ENCODE measurements around the gene YY1. TPM values are rescaled to one million over a fixed set of nuclear protein-coding genes. Genes with fewer than 3 reads are reported as not detected.

The YY1 gene
- polyA plus RNA-seq, 2 of the 4 experiments (the other 2 are of a cell fraction) = 58.4 to 65.8 TPM

DNA sequence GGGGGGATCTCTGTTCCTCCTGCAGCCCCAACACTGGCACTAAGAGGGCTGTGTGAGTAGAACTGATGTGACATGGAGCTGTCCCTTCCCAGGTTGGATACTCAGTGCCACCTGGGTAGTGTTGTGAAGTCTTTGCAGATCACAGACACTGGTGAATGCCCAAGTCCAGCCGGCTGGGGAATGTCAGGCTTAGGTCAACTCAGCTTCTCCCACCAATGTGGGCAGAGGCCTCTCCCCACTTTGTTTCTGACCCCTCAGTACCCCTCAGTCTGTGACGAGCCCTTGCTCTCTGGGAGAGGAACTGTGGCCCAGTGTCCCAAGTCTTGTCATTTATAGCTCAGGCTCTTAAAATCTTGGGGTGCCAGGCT lies 56.0 kb downstream of the YY1 start:
- POLR2A ChIA-PET = no interaction called here
- no peak for ATAC-seq
- WGBS (ENCODE audit: missing lambda C conversion rate) = 83% methylated on average over 2 of the region's 2 CpGs

GRCh38 chr14:100295376-100296105 lies 56.6 kb downstream of the YY1 start:
- DNase-seq (ENCODE audit: low read depth in 1 of 2, low spot score in 1 of 2) (no peak), ATAC-seq (no peak), FAIRE-seq (no peak)
- POLR2A ChIA-PET = no interaction called here
- H3K9me3 ChIP-seq = no peaks in the 10 kb centered on the region
- H3K4me3 ChIP-seq = no peak overlapping the region
- WGBS (ENCODE audit: missing lambda C conversion rate) = 85% methylated on average over 16 of the region's 16 CpGs
- H3K4me2 ChIP-seq = no peak overlapping the region
- CTCF ChIA-PET = interaction anchor here (0.8 to 12.3 kb wide), 4 partner anchors 11 to 350 kb away, joined by 3 to 114 read pairs (median 6); no protein-coding TSS in a partner anchor
- no peaks in the 10 kb centered on the region for H3K4me1 ChIP-seq
- no peak overlapping the region for H3K27ac ChIP-seq
- TF ChIP-seq, protein P1, sequence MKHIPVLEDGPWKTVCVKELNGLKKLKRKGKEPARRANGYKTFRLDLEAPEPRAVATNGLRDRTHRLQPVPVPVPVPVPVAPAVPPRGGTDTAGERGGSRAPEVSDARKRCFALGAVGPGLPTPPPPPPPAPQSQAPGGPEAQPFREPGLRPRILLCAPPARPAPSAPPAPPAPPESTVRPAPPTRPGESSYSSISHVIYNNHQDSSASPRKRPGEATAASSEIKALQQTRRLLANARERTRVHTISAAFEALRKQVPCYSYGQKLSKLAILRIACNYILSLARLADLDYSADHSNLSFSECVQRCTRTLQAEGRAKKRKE (CRISPR knock-in tag; IDR thresholded peaks at IDR 0.05; ENCODE audit: low read depth) = no peak
- TF ChIP-seq NFE2L2 (conservative IDR thresholded peaks at IDR 0.05; ENCODE audit: low read length) = no peak
- TF ChIP-seq CBX2 (IDR thresholded peaks at IDR 0.05; ENCODE audit: borderline replicate concordance, low read depth) = no peak
- TF ChIP-seq HMGXB4 (CRISPR knock-in tag; IDR thresholded peaks at IDR 0.05; ENCODE audit: borderline replicate concordance) = no peak
- no peak for TF ChIP-seq HOXA7 (CRISPR knock-in tag; IDR thresholded peaks at IDR 0.05)
- TF ChIP-seq PHF8 (IDR thresholded peaks at IDR 0.05; ENCODE audit: borderline replicate concordance, low read depth) = no peak
- TF ChIP-seq GATA3 (IDR thresholded peaks at IDR 0.05; ENCODE audit: borderline replicate concordance) = no peak
- TF ChIP-seq, protein P2, sequence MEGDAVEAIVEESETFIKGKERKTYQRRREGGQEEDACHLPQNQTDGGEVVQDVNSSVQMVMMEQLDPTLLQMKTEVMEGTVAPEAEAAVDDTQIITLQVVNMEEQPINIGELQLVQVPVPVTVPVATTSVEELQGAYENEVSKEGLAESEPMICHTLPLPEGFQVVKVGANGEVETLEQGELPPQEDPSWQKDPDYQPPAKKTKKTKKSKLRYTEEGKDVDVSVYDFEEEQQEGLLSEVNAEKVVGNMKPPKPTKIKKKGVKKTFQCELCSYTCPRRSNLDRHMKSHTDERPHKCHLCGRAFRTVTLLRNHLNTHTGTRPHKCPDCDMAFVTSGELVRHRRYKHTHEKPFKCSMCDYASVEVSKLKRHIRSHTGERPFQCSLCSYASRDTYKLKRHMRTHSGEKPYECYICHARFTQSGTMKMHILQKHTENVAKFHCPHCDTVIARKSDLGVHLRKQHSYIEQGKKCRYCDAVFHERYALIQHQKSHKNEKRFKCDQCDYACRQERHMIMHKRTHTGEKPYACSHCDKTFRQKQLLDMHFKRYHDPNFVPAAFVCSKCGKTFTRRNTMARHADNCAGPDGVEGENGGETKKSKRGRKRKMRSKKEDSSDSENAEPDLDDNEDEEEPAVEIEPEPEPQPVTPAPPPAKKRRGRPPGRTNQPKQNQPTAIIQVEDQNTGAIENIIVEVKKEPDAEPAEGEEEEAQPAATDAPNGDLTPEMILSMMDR (IDR thresholded peaks at IDR 0.05) = no peak
- TF ChIP-seq FOSL2 (IDR thresholded peaks at IDR 0.05) = no peak
- no peak for TF ChIP-seq FOSL2 (CRISPR knock-in tag; IDR thresholded peaks at IDR 0.05)
- TF ChIP-seq ZFP36 (IDR thresholded peaks at IDR 0.05; ENCODE audit: borderline replicate concordance, partially characterized antibody) = no peak
- TF ChIP-seq EP300 (IDR thresholded peaks at IDR 0.05) = no peak
- TF ChIP-seq, protein P3, sequence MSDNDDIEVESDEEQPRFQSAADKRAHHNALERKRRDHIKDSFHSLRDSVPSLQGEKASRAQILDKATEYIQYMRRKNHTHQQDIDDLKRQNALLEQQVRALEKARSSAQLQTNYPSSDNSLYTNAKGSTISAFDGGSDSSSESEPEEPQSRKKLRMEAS (IDR thresholded peaks at IDR 0.05) = no peak
- TF ChIP-seq ZNF302 (CRISPR knock-in tag; IDR thresholded peaks at IDR 0.05) = no peak
- no peak for TF ChIP-seq RCOR1 (IDR thresholded peaks at IDR 0.05; ENCODE audit: low read depth, low read length)

More for the DNA sequence above, 56.0 kb downstream of the YY1 start:
- Histone ChIP-seq H3K9me3 (no peaks in the 10 kb centered on the region), H3K4me2 (no peak overlapping the region), H3K4me1 (no peaks in the 10 kb centered on the region), H3K27ac (no peak overlapping the region), H3K4me3 (no peak overlapping the region)
- CTCF ChIA-PET = interaction anchor here (0.8 to 12.3 kb wide), 5 partner anchors 10 to 351 kb away, joined by 3 to 114 read pairs (median 6); no protein-coding TSS in a partner anchor
- DNase-seq (ENCODE audit: low read depth in 1 of 2, low spot score in 1 of 2) (no peak), FAIRE-seq (no peak)
- TF ChIP-seq CEBPB (IDR thresholded peaks at IDR 0.05) = no peak
- no peak for TF ChIP-seq HEYL (CRISPR knock-in tag; IDR thresholded peaks at IDR 0.05)
- TF ChIP-seq BHLHE40 (IDR thresholded peaks at IDR 0.05; ENCODE audit: low read depth, low read length) = no peak
- no peak for TF ChIP-seq CHD2 (IDR thresholded peaks at IDR 0.05; ENCODE audit: low read length, partially characterized antibody)
- no peak for TF ChIP-seq KDM1A (IDR thresholded peaks at IDR 0.05; ENCODE audit: low read depth)
- no peak for TF ChIP-seq NPAS2 (CRISPR knock-in tag; IDR thresholded peaks at IDR 0.05; ENCODE audit: borderline replicate concordance)
- TF ChIP-seq JUN (IDR thresholded peaks at IDR 0.05) = no peak
- TF ChIP-seq RARB (CRISPR knock-in tag; IDR thresholded peaks at IDR 0.05) = no peak
- no peak for TF ChIP-seq PBX3 (IDR thresholded peaks at IDR 0.05)
- no peak for TF ChIP-seq PHF8 (IDR thresholded peaks at IDR 0.05; ENCODE audit: borderline replicate concordance, low read depth)
- TF ChIP-seq, protein P2 (IDR thresholded peaks at IDR 0.05) = no peak
- TF ChIP-seq GATA3 (IDR thresholded peaks at IDR 0.05; ENCODE audit: borderline replicate concordance) = no peak
- no peak for TF ChIP-seq EHMT2 (IDR thresholded peaks at IDR 0.05; ENCODE audit: low read depth)
- TF ChIP-seq POLR2A (IDR thresholded peaks at IDR 0.05; ENCODE audit: low read length) = no peak
- no peak for TF ChIP-seq BCL3 (IDR thresholded peaks at IDR 0.05)
- no peak for TF ChIP-seq JUNB (IDR thresholded peaks at IDR 0.05)

Data from A549 (cell line).